GM19467 (cell line): ENCODE data around the gene ARHGAP15.

Experiments used
- ATAC-seq: cut with Tn5 transposase; IDR thresholded peaks from one replicate; pipeline ENCODE4 v1.9.1; 2021; ENCODE audit warnings: mild to moderate bottlenecking, moderate library complexity; ENCODE audit not compliant: unreplicated experiment

ARHGAP15 gene

GRCh38 chr2:143675021-143675420, 545.8 kb downstream of the ARHGAP15 start:
- ATAC-seq: no peak

GRCh38 chr2:143679617-143680016, 550.4 kb downstream of the ARHGAP15 start:
- no peak for ATAC-seq

GRCh38 chr2:143680885-143681405, 551.7 kb downstream of the ARHGAP15 start:
- no peak for ATAC-seq

- ATAC-seq: no peak
These were observed 553.3 kb downstream of the ARHGAP15 start for GRCh38 chr2:143682436-143683055.

- no peak for ATAC-seq
These were observed 554.8 kb downstream of the ARHGAP15 start for GRCh38 chr2:143683977-143684376.

GRCh38 chr2:143684551-143685320, 555.5 kb downstream of the ARHGAP15 start:
- ATAC-seq: no peak

GRCh38 chr2:143685421-143686078, 556.3 kb downstream of the ARHGAP15 start:
- no peak for ATAC-seq

GRCh38 chr2:143686585-143687164, 557.5 kb downstream of the ARHGAP15 start:
- no peak for ATAC-seq

- ATAC-seq: no peak
These were observed 559.0 kb downstream of the ARHGAP15 start for GRCh38 chr2:143688248-143688647.

- no peak for ATAC-seq
These were observed 559.6 kb downstream of the ARHGAP15 start for GRCh38 chr2:143688815-143689214.

- no peak for ATAC-seq
These were observed 560.3 kb downstream of the ARHGAP15 start for GRCh38 chr2:143689541-143689940.

- no peak for ATAC-seq
These were observed 561.0 kb downstream of the ARHGAP15 start for GRCh38 chr2:143690235-143690634.

GRCh38 chr2:143691121-143691520, 561.9 kb downstream of the ARHGAP15 start:
- ATAC-seq: no peak

- no peak for ATAC-seq
These were observed 562.9 kb downstream of the ARHGAP15 start for GRCh38 chr2:143692162-143692561.

GRCh38 chr2:143692967-143693366, 563.7 kb downstream of the ARHGAP15 start:
- ATAC-seq: no peak

GRCh38 chr2:143694335-143694734, 565.1 kb downstream of the ARHGAP15 start:
- no peak for ATAC-seq

GRCh38 chr2:143696651-143697050, 567.4 kb downstream of the ARHGAP15 start:
- ATAC-seq: no peak

- ATAC-seq: peak; percentile 44
These were observed 568.5 kb downstream of the ARHGAP15 start for GRCh38 chr2:143697744-143698143.

GRCh38 chr2:143698352-143698751, 569.1 kb downstream of the ARHGAP15 start:
- no peak for ATAC-seq

GRCh38 chr2:143698888-143699570, 569.8 kb downstream of the ARHGAP15 start:
- ATAC-seq: no peak

GRCh38 chr2:143700865-143701264, 571.6 kb downstream of the ARHGAP15 start:
- ATAC-seq: no peak
